AG09319 (cell line): ENCODE data around the gene CCDC91.
"Not testable (repeated sequence)": the region's sequence is repeated elsewhere in the genome, so short reads cannot be mapped to it uniquely, and the experiment has no call there.

Experiments used
- DNase-seq: peaks from one replicate; pipeline ENCODE4 v3.0.0-alpha.2; 2010; ENCODE audit warnings: low read depth; ENCODE audit errors: extremely low read depth
- CTCF ChIP-seq: IDR thresholded peaks from 2 replicates; pipeline ENCODE4 v1.5.1; 2011; ENCODE audit warnings: low read depth, mild to moderate bottlenecking, inconsistent platforms, low read length, moderate library complexity

Gene CCDC91

GRCh38 chr12:28258998-28259397 is 68.7 kb downstream of the CCDC91 start:
- DNase-seq = no peak
- TF ChIP-seq CTCF = no peak

- DNase-seq = no peak
Measured at GRCh38 chr12:28265435-28266042, 75.3 kb downstream of the CCDC91 start.

GRCh38 chr12:28267920-28268607 is 77.8 kb downstream of the CCDC91 start:
- not testable (repeated sequence) for DNase-seq

More at GRCh38 chr12:28265435-28266042, 75.3 kb downstream of the CCDC91 start:
- TF ChIP-seq CTCF = no peak

GRCh38 chr12:28268608-28269229 is 78.5 kb downstream of the CCDC91 start:
- no peak for DNase-seq
- TF ChIP-seq CTCF = no peak

GRCh38 chr12:28269851-28270250 is 79.6 kb downstream of the CCDC91 start:
- DNase-seq = no peak
- TF ChIP-seq CTCF = no peak

- no peak for DNase-seq
- TF ChIP-seq CTCF = no peak
Measured at GRCh38 chr12:28278499-28278898, 88.2 kb downstream of the CCDC91 start.

- no peak for DNase-seq
Measured at GRCh38 chr12:28278960-28279359, 88.7 kb downstream of the CCDC91 start.

More at GRCh38 chr12:28278960-28279359, 88.7 kb downstream of the CCDC91 start:
- no peak for TF ChIP-seq CTCF
